Gastroesophageal sphincter (tissue), 4 donors: Measurements from ENCODE around the gene RSPH3. TPM values are rescaled to one million over a fixed set of nuclear protein-coding genes. Genes with fewer than 3 reads are reported as not detected.

Experiments
- ATAC-seq: fragments of 150-250 bp; one replicate; pipeline ENCODE4 v1.9.1; 2016; ENCODE audit warnings: mild to moderate bottlenecking, moderate library complexity
- H3K27ac ChIP-seq, 4 donors: fragments of 200-600 bp; sonication (generic) in 3 of 4; 1 replicate in 3 of 4; 2 replicates in 1 of 4; pipeline ENCODE4 v1.5.1; 2016 to 2019
- H3K27me3 ChIP-seq: fragments of 200-600 bp; sonication (generic); one replicate; pipeline ENCODE4 v1.5.1; 2019
- H3K36me3 ChIP-seq, 2 donors: fragments of 200-600 bp; sonication (generic); one replicate each; pipeline ENCODE4 v1.5.1; 2019; ENCODE audit warnings: control low read depth in 1 of 2
- H3K4me1 ChIP-seq, 3 donors: fragments of 200-600 bp; sonication (generic); 1 replicate in 2 of 3; 2 replicates in 1 of 3; pipeline ENCODE4 v1.5.1; 2016 to 2019; ENCODE audit warnings: control low read depth in 2 of 3
- H3K4me3 ChIP-seq, 2 donors: fragments of 200-600 bp; sonication (generic); one replicate each; pipeline ENCODE4 v1.5.1; 2019; ENCODE audit warnings: mild to moderate bottlenecking in 1 of 2, moderate library complexity in 1 of 2
- H3K9me3 ChIP-seq, 3 donors: fragments of 200-600 bp; sonication (generic); one replicate each; pipeline ENCODE4 v1.5.1; 2017 to 2019; ENCODE audit warnings: control low read depth in 2 of 3
- CTCF ChIP-seq, 4 experiments: fragments of 200-600 bp in 2 of 4; fragments of 450-650 bp in 2 of 4; sonication (generic) in 1 of 4; IDR thresholded peaks; one replicate each; pipeline ENCODE4 v1.5.1; 2017 to 2019; ENCODE audit warnings: antibody characterized with exemption in 4 of 4, mild to moderate bottlenecking in 2 of 4, moderate library complexity in 2 of 4
- EP300 ChIP-seq: sonication (generic); formaldehyde crosslinking; IDR thresholded peaks from one replicate; pipeline ENCODE4 v1.6.1; 2017; ENCODE audit warnings: antibody characterized with exemption, mild to moderate bottlenecking
- POLR2A ChIP-seq, 2 donors: fragments of 450-650 bp; IDR thresholded peaks; one replicate each; pipeline ENCODE4 v1.6.1; 2017; ENCODE audit warnings: antibody characterized with exemption in 2 of 2, mild to moderate bottlenecking in 2 of 2, moderate library complexity in 1 of 2
- POLR2AphosphoS5 ChIP-seq: sonication (generic); formaldehyde crosslinking; IDR thresholded peaks from one replicate; pipeline ENCODE4 v1.6.1; 2017; ENCODE audit warnings: antibody characterized with exemption
- WGBS, 2 donors: methylation state at CpG; one replicate each; pipeline ENCODE4 v1.1.5; 2018; ENCODE audit warnings: low coverage in 1 of 2; 5-methylcytosine and 5-hydroxymethylcytosine counted together
- total RNA-seq, 4 donors: library from RNA; depleted of rRNA; stranded (reverse); fragments of >200 nt; gene quantifications; one replicate each; pipeline ENCODE4 v1.1.0, GENCODE V29; 2016

RSPH3 gene
- total RNA-seq, result 10 to 100 TPM in 3 of 4 donors, 1 to 10 TPM in 1; 6.7 to 23.1 (median 13.0) TPM

GRCh38 chr6:158999666-159000403, at the start of gene RSPH3:
RSPH3 (minus strand) TSS chr6:159000202; CDS start chr6:158999550, 652 bp downstream.
- ATAC-seq, result peak; percentile 96

GRCh38 chr6:159047891-159048685, 48.1 kb upstream of the RSPH3 start:
- ATAC-seq, result no peak
- H3K27me3 ChIP-seq, result peaks cover 41% of the 10 kb centered on the region
- 50 to 60% methylated on average over 9 to 10 of the region's 10 CpGs for WGBS, 2 donors
- no peak for TF ChIP-seq POLR2A (IDR thresholded peaks at IDR 0.05)
- no peak for TF ChIP-seq CTCF (IDR thresholded peaks at IDR 0.05)
- no peak for TF ChIP-seq EP300
- TF ChIP-seq POLR2AphosphoS5, result no peak
- H3K36me3 ChIP-seq, result no peaks in the 10 kb centered on the region
- peaks cover 0 to 7% (median 0%) of the 10 kb centered on the region in 3 donors for H3K4me1 ChIP-seq
- H3K4me3 ChIP-seq, result no peak overlapping the region
- no peaks in the 10 kb centered on the region for H3K9me3 ChIP-seq
- no peak overlapping the region for H3K27ac ChIP-seq

More at GRCh38 chr6:158999666-159000403, at the start of gene RSPH3:
- peaks cover 0 to 25% (median 6%) of the 10 kb centered on the region in 3 donors for H3K4me1 ChIP-seq
- peak in 3 of 4 experiments; percentile 3 to 63 (median 8) for TF ChIP-seq CTCF (IDR thresholded peaks at IDR 0.05)
- peak; percentile 66 for TF ChIP-seq POLR2AphosphoS5
- TF ChIP-seq EP300, result no peak
- peak; percentile 52 to 59 for TF ChIP-seq POLR2A (IDR thresholded peaks at IDR 0.05)
- no peaks in the 10 kb centered on the region for H3K36me3 ChIP-seq
- H3K4me3 ChIP-seq, result peak within 1 kb of the TSS; percentile 61 to 88
- H3K27ac ChIP-seq, result peak within 1 kb of the TSS; percentile 19 to 89 (median 86)
- no peaks in the 10 kb centered on the region for H3K9me3 ChIP-seq
- WGBS, 2 donors, result 0% methylated on average over 12 of the region's 50 CpGs; no CpG with 5 or more reads in 1 of the 2 donors
- no peaks in the 10 kb centered on the region for H3K27me3 ChIP-seq

GRCh38 chr6:159045801-159046200, 45.8 kb upstream of the RSPH3 start:
- no peaks in the 10 kb centered on the region for H3K36me3 ChIP-seq
- peaks cover 0 to 16% (median 0%) of the 10 kb centered on the region in 3 donors for H3K4me1 ChIP-seq
- TF ChIP-seq POLR2AphosphoS5 (no peak), POLR2A (IDR thresholded peaks at IDR 0.05) (no peak), CTCF (IDR thresholded peaks at IDR 0.05) (no peak), EP300 (no peak)
- no peaks in the 10 kb centered on the region for H3K9me3 ChIP-seq
- peaks cover 33% of the 10 kb centered on the region for H3K27me3 ChIP-seq
- ATAC-seq, result no peak
- H3K4me3 ChIP-seq, result no peak overlapping the region
- no peak overlapping the region for H3K27ac ChIP-seq
- WGBS, 2 donors, result 68 to 78% methylated on average over 7 of the region's 7 CpGs

- WGBS, 2 donors, result 28 to 33% methylated on average over 13 to 15 of the region's 15 CpGs
- peak within 1 kb of the TSS in 2 of 4 donors; percentile 10 to 39 for H3K27ac ChIP-seq
- H3K4me3 ChIP-seq, result peak within 1 kb of the TSS in 1 of 2 donors; percentile 29
- H3K9me3 ChIP-seq, result no peaks in the 10 kb centered on the region
- peaks cover 0 to 16% (median 0%) of the 10 kb centered on the region in 3 donors for H3K4me1 ChIP-seq
- peaks cover 29% of the 10 kb centered on the region for H3K27me3 ChIP-seq
- ATAC-seq, result peak; percentile 70
- TF ChIP-seq CTCF (IDR thresholded peaks at IDR 0.05) (no peak), POLR2A (IDR thresholded peaks at IDR 0.05) (peak; percentile 34 to 37), POLR2AphosphoS5 (peak; percentile 33), EP300 (no peak)
- H3K36me3 ChIP-seq, result no peaks in the 10 kb centered on the region
These were observed 45.1 kb upstream of the RSPH3 start, which contains the start of gene TAGAP for GRCh38 chr6:159044899-159045727. TAGAP (minus strand) TSS chr6:159044991; CDS start chr6:159044146, 845 bp downstream.
